HG03108 (cell line): ENCODE measurements around the gene HOXD4.

ENCODE experiments used
- ATAC-seq: cut with Tn5 transposase; IDR thresholded peaks from one replicate; pipeline ENCODE4 v1.9.1; 2021; ENCODE audit warnings: moderate library complexity; ENCODE audit not compliant: unreplicated experiment

The HOXD4 gene

DNA sequence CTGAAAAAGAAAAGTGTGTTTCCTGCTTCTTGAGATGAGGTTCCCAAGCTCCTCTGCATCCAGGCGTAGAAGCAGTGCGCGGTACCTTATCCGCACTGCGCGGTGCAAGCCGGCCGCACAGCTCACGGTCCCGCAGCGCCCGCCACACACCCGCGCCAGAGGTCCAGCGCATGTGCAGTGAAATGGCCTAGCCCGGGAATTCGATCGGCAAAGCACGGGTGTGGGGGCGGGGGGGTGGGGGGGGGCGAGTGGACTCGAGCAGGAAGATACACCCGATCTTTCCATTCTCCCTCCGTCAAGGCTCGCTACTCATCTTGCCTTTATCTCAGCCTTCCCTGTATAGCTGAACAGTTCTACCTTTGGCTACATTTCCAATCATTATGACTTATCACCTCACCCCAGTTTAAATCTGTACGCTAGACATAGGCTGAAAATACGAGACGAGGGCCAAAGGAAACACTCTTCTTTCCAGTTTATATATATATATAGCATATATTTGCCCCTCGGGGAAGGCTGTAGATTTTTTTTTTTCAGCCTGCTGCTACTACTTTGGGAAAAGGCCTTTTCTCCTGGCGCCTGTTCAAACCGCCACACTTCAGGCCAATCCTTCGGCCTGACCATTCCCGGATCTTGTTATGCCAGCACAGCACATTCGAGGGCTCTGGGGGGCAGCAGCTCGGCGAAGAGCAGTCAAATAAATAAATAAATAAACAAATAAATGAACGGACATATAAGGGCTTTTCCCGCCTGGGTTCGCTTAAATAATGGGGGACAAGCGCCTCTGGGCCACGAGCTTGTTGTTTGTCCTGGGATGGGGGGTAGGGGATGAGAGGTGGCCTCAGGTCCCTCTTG is 11.5 kb upstream of the HOXD4 start:
- ATAC-seq = no peak

DNA sequence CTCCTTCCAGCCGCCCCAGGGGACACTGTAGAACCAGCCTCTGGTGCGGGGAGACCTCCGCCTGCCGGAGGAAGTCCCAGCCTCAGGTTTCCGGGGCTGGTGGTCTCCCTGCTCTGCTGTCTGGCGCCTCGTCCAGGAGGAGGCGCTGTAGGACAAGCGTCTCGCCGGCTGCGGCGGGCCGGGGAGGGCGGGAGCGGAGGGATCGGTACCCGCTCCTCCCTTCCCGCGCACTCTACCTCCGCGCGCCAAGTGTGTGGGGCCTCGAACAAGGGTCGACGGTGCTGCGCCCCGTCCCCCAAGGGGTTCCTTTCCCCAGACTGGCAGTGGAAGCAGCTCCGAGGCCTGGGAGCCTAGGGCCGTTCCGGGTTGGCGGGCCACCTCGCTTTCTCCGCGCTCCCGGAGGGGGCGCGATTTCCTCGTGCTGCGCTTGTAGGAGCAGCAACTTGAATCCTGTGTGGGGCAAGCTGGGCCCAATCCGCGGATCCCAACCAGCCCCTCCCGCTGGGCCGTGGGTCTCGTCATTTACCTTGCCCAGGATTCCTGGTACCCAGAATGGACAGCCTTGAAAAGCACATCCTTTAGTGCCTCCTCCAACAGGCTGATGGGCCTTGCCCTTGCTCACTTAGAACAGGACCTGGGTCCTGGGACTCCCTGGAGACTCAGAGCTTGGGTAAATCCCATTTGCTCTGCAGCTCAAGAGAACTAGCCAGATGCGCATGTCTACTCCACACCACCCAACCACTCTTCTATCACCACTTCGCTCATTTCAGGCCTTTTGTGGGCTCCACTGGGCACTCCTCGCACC is 10.6 kb upstream of the HOXD4 start:
- ATAC-seq = peak; percentile 90

DNA sequence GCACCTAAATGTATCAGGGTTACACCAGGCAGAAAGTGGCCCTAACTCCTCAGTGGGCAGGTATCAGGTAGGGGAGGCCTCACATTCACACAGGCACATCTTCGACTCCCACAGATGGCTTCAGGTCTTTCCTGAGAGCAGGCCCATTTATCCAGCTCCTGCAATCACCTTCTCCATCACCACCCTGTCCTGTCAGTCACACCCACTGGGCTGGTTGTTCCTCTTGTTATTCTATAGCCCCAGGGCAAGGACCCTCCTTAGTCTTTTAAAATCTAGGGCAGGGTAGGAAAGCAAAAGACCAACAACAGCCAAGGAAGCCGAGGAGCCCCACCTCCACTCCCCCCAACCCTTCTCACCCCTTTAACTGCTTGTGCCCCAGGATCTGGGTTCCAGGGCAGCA is 9.1 kb upstream of the HOXD4 start:
- ATAC-seq = no peak

DNA sequence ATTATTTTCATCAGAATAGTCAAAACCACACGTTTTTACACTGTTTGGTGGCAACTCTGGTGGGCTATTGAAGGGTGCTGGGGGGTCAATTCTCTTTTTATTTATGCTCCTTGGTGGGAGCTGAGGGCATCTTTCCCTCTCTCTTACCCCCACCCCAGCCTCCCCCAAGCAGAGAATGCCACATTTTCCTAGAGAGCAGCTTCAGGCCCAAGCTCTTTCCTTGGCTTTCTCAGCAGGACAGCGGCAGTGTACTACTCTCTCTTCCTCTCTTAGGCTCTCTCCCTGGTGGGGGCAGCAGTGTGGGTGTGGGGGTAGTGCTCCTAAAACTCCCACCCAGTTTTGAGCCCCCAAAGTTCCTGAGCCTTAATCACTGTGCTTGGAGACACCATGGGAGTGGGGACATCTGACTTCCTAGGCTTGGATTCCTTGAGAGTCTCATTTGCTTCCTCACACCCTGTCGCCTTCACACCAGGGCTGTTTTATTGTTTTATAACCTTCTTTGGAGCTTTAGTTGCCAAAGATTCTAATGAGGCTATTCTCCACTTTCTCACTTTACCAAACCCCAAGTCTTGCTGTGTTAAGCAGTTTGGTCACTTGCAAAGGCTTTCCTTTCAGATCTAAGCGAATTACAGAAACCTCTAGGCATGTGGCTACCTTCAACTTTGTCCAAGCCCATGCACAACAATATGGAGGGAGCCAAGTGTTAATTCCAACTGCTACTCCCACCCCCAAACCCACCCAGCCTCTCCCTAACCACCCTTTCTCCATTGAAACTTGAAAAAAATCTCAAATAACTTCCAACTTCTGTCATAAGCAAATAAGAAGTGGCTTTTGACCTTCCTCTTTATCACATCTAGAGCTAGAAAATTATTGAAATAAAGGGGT is 6.0 kb upstream of the HOXD4 start:
- ATAC-seq = no peak

DNA sequence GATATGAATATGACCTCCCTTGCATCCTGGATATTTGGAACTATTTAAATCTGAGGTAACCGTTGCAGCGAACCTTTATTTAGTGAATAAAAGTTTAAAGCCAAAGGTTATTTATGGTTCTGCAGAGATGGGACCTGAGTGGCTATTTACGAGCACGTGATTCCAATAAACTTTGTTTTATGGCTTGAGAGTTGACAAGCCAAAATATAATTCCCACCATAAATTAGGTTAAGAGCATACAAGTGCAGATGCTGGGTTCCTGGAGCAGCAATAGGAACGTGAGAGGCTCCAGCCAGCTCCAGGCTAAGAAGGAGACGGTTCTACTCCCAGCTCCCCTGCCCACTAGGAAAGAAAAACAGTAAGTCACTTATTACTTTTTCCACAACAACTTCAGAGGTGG is 5.2 kb upstream of the HOXD4 start:
- no peak for ATAC-seq

DNA sequence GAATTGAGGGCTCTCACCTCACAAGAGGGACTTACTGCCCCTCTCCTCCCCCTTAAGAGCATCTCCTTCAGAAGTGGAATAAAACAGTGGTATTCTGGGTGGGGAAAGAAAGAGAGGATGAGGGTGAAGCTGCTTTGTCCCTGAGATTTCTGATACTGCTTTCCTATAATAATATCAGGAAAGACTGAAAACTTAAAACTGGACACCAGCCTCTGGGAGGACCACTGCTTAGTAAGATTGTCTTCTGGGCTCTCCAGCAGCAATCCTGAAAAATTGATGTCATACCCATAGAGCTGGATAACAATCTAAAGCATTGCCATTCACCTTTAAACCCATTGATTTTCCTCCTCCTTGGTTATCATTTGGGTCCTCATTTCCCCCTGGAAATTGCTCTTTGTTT is 4.7 kb upstream of the HOXD4 start:
- ATAC-seq = no peak

DNA sequence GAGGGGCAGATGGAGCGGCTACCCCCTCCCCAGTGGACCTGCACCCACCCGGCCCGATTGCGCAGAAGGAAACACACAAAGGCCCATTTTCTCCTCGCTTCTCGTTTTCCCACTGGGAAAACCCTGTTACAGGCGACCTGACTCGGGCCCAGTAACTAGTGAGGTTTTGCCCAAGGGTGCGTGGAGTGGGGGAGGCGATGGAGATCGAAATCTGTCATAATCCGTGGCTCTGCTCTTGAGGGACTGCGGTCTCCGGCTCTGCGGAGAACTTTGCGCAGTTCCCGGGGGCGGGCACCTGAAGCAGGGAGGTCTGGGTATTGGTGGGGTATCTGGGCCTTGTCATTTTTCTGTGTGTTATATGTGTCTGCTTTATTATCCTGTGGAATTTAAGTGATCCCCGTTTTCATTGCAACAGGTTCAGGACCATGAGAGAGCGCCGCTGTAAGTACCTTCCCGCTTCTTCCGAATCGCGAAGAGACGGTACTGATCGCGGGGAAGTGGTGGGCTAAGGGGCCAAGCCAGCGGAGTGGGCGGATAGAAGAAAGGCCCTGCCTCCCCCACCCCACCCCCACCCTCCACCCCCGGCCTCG is 4.0 kb upstream of the HOXD4 start:
- no peak for ATAC-seq

DNA sequence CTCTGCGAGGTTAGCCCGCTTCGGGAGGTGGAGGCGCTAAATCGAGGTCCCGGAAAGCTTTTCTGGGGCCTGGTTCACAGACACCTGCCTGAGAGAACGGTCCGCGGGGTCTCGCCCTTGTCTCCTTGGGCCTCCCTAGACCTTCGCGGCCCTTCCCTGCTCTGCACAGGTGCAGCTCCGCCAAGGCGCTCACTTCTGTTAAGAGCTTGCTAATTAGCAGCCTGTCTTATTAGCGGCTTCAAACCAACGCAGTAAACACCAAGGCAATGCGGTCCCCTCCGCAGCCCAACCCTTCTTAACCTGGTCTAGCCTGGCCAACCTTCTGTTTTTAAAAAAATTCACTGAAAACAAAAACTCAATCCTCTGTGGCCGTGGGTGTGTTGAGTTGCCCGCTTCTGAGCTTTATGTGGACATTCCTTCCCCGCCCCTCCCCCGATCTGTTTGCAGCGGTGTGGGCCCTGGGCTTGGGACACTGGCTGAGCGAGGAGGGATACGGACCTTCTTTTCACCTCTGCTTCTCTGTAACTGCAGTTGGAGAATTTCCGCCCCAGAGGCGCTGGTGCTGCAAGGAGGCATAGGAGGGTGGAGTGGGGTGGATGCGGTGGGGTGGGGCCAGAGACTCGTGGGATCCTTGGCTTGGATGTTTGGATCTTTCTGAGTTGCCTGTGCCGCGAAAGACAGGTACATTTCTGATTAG is 3.4 kb upstream of the HOXD4 start:
- ATAC-seq = no peak

DNA sequence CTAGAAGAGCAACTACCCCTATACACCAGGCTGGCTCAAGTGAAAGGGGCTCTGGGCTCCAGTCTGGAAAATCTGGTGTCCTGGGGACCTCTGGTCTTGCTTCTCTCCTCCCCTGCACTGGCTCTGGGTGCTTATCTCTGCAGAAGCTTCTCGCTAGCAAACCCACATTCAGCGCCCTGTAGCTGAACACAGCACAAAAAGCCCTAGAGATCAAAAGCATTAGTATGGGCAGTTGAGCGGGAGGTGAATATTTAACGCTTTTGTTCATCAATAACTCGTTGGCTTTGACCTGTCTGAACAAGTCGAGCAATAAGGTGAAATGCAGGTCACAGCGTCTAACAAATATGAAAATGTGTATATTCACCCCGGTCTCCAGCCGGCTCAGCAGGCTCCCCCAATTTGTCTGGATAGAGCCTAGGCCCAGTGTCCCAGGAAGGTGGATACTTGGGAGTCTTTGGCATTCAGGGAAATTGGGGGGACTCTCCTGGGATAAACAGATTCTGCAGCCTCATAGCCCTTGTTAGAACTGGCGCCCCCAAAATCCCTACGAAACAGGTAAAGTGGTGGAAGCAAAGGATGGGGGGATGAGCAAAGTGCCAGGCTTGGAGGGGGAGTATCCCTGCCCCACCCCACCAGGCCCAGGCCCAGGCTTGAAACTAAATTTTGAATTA is 2.5 kb upstream of the HOXD4 start:
- no peak for ATAC-seq

DNA sequence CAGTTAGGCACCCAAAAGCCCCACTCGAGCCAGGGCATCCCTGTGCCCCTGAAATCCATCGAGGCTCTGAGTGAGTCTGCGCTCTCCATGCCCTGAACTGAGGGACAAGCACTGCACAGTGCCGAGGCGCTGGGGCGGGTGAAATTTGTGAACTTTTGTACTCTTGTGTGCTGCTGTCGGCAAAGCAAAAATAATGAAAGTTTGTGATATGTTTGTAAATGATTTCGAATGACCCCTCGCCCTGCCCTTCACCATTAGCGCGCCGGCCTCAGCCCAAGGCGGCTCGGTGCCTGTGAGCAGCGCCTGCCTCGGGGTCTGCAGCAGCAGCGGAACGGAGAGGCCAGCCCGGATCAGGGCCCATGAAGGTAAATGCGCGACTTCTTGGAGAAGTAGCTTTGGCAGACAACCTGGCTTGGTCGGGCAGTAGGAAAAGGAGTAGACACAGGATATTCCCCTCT is 1.8 kb upstream of the HOXD4 start:
- ATAC-seq = no peak

DNA sequence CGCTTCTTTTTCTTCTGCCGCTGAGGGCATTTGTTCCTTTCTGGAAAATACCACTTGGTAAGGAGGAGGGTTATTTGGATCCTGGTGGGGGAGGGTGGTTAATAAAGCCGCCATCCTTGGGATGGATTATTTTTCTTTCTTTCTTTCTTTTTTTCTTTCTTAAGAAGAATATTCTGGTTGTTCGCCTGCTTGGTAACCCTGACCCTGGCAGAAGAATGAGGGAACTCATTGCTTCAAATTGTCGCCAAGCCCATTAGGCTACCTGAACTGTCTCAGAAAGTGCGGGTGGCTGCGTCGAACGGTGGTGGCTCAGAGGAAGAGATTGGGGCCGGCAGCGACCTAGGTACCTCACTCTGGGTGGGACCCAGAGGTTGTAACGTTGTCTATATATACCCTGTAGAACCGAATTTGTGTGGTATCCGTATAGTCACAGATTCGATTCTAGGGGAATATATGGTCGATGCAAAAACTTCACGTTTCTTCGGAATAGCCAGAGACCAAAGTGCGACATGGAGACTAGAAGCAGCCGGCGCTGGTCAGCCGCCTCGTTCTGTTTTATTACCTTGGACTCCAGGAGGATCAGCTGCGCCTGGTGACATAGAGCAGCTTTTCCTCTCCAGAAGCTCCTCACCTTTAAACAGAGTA is 1.3 kb upstream of the HOXD4 start:
- ATAC-seq = no peak

DNA sequence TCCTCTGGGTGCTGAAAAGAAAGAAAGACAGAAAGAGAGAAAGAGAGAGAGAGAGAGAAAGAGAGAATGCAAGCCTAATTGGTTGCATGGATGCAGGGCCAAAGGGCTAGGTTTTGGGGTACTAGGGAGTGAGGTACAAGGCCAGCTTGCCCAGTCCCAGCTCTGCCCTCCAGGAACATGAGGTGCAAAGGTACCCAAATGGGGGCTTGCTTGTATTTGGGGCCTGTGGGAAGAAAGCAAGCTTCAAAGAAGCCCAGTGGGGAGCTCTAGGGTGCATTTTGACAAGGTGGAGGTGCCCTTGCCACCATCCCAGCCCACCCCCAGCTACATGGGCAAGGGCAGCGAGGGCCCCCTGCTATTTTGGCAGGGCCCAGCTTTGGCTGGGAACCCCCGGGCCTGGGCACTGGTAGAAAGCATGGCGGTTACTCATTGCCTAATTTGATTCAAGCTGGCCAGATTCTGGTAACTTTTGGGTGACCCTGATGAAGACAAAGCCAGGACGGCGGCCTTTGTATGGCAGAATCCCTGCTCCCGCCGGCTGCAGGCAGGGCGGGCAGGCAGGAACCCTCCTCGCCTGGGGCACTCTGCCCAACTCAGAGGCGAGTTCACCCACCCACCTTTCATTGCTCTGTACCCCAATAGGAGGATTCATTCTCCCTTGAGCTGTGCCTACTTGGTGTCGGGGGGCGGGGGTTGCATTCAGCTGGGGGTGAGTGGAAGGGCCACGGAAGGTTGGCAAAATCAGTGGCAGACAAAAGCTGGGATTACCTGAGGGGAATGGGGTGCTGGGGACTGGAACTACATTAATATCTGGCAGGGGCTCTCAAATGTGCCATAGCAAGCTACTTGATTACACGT is 537 bp upstream of the HOXD4 start:
- ATAC-seq = no peak

DNA sequence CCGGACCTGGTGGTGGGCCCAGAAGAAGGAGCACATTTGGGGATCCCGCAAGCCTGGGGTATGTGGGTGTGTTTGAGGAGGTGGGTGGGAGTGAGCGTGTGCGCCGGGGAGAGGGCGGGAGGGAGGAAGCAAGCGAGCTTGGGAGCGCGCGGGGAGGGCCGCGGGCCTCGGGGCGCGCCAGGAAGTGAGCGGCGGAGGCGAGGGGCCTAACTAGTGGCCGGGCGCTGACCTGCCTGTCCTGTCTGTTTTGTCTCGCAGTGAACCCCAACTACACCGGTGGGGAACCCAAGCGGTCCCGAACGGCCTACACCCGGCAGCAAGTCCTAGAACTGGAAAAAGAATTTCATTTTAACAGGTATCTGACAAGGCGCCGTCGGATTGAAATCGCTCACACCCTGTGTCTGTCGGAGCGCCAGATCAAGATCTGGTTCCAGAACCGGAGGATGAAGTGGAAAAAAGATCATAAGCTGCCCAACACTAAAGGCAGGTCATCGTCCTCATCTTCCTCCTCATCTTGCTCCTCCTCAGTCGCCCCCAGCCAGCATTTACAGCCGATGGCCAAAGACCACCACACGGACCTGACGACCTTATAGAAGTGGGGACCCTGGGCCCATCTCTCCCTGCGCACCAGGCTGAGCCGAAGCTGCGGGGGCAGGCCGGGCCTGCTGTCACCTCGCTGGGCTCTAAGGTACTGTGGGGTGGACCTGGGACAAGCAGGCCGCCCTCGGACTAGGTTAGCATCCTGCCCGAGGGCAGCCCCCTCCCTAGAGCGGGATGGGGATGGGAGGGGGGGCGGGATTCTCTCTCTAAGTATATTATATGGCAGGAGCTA is 1.2 kb downstream of the HOXD4 start:
- no peak for ATAC-seq

DNA sequence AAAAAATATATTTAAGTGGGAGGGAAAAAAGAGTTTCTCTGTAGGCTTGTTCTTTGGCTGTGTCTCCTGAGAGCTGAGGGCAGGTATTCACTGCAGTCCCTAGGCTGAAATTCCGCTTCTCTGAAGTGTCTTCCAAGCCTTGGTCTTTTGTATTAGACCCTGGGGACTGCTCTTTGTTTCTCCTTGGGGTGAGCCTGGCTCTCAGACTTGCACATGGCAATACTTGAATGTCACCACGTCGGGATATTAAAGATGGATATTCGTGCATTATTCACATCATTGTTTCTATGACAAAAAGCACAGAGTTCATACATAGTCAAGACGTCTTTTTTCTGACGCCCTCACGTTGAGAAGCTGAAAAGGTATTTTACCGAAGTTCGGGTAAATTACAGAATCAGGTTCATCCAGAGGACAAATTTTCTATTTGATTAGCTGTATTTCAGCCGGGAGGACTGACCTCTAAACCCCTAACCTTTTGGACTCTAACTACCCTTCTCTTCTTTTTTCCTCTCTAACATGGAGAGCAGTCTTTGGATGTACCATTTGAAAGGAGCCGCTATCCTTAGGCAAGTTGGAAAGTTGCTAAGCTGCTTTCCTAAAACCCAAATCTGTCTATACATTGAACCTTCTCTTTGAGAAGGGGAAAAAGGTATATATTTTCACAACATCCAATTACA is 3.4 kb downstream of the HOXD4 start:
- no peak for ATAC-seq

DNA sequence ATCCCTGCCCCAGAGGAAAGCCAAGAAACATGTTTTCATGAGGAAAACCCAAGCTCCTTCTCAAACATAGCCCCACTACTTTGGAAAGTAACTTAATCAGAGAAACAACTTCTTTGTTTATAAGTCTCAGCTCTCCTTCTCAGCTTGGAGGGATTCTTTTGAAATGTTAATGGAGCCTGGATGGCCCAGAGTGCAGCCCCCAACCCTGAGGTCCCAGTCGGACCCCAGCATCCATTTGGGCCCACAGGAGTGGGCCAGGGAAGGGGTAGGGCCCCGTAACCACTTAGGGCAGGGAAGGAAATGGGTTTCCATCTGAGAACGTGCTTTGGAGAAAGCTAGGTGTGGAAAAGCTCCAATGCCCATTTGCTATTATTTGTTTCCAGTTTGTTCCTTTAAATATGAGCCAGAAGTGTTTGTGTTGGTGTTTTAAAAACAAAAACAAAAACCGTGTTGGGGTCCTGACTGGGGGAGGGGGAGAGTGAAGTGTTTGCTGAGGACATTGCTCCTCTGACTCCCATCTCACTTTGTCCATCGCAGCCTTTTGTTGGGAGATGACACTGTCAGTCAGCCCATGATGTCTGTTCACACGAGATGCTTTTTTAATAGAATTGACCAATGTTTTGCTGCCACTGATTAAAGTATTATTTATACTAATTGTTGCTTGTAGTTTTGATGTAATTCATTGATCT is 4.2 kb downstream of the HOXD4 start:
- no peak for ATAC-seq

DNA sequence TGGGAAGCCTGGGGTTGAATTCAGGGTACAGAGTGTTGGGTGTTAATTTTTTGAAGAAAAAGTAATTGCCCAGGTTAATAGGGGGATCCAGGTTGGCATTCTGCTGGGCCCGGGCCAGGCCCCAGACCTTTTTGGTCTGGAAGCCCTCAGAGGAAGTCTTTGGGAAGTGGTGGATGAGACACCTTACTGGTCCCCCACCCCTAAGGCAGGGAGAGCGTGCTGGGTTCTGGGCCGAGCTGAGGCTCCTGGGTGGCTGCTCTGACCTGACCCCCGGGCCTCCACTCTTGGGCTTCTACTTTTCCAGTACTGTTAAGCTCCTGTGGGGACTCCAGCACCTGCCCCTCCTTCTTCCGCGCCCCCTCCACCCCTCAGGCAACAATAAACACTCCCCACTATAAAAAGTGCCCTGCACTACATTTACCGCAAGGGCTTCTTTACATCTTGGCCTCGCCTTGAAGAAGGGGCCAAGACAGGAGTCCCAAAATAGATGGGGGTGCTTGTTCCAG is 5.0 kb downstream of the HOXD4 start:
- ATAC-seq = no peak
